Bronchial epithelial cell (primary cell): ENCODE data around the gene TBK1. TPM values are rescaled to one million over a fixed set of nuclear protein-coding genes. Genes with fewer than 3 reads are reported as not detected.
"Not testable (repeated sequence)": the region's sequence is repeated elsewhere in the genome, so short reads cannot be mapped to it uniquely, and the experiment has no call there.

Experiments
- DNase-seq: peaks from one replicate; pipeline ENCODE4 v3.0.0-alpha.2; 2010; ENCODE audit warnings: low read depth
- FAIRE-seq: peaks from 2 replicates; lab custom pipeline; 2011; peaks lifted over from hg19 to GRCh38; lab: Jason Lieb, UNC
- H3K27me3 ChIP-seq: 2 replicates; pipeline ENCODE4 v1.5.1; 2011; ENCODE audit warnings: low read length; ENCODE audit not compliant: control insufficient read depth, insufficient read depth
- H3K36me3 ChIP-seq: 2 replicates; pipeline ENCODE4 v1.5.1; 2011; ENCODE audit warnings: low read length; ENCODE audit not compliant: control insufficient read depth, insufficient read depth
- H3K4me3 ChIP-seq: 2 replicates; pipeline ENCODE4 v1.5.1; 2011; ENCODE audit warnings: mild to moderate bottlenecking, low read depth, low read length, control low read depth
- total RNA-seq: library from RNA; depleted of rRNA; stranded (reverse); fragments of >200 nt; gene quantifications from 2 replicates; pipeline ENCODE4 v1.2.1, GENCODE V29; 2014
- TF ChIP-seq, protein P1 (sequence below): IDR thresholded peaks from 2 replicates; pipeline ENCODE4 v1.5.1; 2011; ENCODE audit warnings: mild to moderate bottlenecking, moderate library complexity, low read length, control low read depth, inconsistent platforms; ENCODE audit not compliant: insufficient read depth, severe bottlenecking

Gene TBK1
- total RNA-seq, 1 donor from 2014 or later: 20.0 TPM

- DNase-seq (no peak), FAIRE-seq (no peak)
- no peaks in the 10 kb centered on the region for H3K27me3 ChIP-seq
- no peak overlapping the region for H3K4me3 ChIP-seq
- TF ChIP-seq, protein P1, sequence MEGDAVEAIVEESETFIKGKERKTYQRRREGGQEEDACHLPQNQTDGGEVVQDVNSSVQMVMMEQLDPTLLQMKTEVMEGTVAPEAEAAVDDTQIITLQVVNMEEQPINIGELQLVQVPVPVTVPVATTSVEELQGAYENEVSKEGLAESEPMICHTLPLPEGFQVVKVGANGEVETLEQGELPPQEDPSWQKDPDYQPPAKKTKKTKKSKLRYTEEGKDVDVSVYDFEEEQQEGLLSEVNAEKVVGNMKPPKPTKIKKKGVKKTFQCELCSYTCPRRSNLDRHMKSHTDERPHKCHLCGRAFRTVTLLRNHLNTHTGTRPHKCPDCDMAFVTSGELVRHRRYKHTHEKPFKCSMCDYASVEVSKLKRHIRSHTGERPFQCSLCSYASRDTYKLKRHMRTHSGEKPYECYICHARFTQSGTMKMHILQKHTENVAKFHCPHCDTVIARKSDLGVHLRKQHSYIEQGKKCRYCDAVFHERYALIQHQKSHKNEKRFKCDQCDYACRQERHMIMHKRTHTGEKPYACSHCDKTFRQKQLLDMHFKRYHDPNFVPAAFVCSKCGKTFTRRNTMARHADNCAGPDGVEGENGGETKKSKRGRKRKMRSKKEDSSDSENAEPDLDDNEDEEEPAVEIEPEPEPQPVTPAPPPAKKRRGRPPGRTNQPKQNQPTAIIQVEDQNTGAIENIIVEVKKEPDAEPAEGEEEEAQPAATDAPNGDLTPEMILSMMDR: no peak
- H3K36me3 ChIP-seq: no peaks in the 10 kb centered on the region
Observed at GRCh38 chr12:64534672-64535199, 82.8 kb downstream of the TBK1 start.

GRCh38 chr12:64538121-64538520 is 86.2 kb downstream of the TBK1 start:
- TF ChIP-seq, protein P1: no peak
- Histone ChIP-seq H3K36me3 (no peaks in the 10 kb centered on the region), H3K27me3 (no peaks in the 10 kb centered on the region), H3K4me3 (no peak overlapping the region)
- DNase-seq: no peak
- FAIRE-seq: no peak

DNA sequence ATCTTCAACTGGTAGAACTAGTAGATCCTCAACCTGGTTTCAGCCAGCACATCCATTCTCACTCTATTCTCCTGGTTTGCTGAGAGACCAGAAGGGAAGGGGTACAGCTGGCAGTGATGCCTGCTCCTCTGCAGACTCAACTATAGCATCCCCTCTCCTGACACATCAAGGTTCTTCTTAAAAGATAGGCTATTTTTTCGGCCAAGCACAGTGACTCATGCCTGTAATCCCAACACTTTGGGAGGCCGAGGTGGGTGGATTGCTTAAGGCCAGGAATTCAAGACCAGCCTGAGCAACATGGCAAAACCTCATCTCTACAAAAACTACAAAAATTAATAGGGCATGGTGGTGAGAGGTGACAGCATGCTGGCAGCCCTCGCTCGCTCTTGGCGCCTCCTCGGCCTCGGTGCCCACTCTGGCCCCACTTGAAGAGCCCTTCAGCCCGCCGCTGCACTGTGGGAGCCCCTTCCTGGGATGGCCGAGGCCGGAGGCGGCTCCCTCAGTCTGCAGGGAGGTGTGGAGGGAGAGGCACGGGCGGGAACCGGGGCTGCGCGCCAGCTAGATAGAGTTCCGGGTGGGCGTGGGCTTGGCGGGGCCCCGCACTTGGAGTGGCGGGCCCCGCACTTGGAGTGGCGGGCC is 90.6 kb downstream of the TBK1 start:
- peak; percentile 27 for DNase-seq
- not testable (repeated sequence) for FAIRE-seq, H3K4me3 ChIP-seq, H3K36me3 ChIP-seq, H3K27me3 ChIP-seq

GRCh38 chr12:64544371-64545080 is 92.6 kb downstream of the TBK1 start:
- TF ChIP-seq, protein P1: no peak
- Histone ChIP-seq H3K27me3 (no peaks in the 10 kb centered on the region), H3K4me3 (no peak overlapping the region), H3K36me3 (no peaks in the 10 kb centered on the region)
- no peak for FAIRE-seq
- DNase-seq: no peak

- DNase-seq (no peak), FAIRE-seq (no peak)
- TF ChIP-seq, protein P1: no peak
- H3K4me3 ChIP-seq: no peak overlapping the region
- no peaks in the 10 kb centered on the region for H3K27me3 ChIP-seq
- no peaks in the 10 kb centered on the region for H3K36me3 ChIP-seq
Observed at GRCh38 chr12:64545081-64545382, 93.1 kb downstream of the TBK1 start.

DNA sequence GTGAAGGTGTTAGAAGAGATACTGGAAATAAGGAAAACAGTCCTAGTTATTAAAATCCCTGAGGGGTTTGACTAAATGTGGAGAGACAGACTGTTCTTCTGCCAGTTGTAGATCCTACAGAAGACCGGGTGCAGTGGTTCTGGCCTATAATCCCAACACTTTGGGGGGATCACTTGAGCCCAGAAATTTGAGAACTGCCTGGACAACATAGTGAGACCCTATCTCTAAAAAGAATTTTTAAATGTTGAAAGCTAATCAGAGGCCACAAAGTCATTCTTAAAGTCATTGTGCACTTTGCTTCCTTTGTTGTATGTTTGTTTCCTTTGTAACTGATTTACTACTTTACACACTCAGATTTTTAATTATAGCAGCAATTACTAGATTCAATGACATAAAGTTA is 97.2 kb downstream of the TBK1 start:
- no peak for FAIRE-seq

More for the DNA sequence above, 97.2 kb downstream of the TBK1 start:
- TF ChIP-seq, protein P1: no peak
- DNase-seq: no peak
- no peak overlapping the region for H3K4me3 ChIP-seq
- H3K27me3 ChIP-seq: peaks cover 2% of the 10 kb centered on the region
- H3K36me3 ChIP-seq: no peaks in the 10 kb centered on the region
